SK-N-SH (cell line): Measurements from ENCODE around the gene BTRC. TPM values are rescaled to one million over a fixed set of nuclear protein-coding genes. Genes with fewer than 3 reads are reported as not detected.

Experiments
- CTCF ChIA-PET: fragments of 300-600, 350-600 bp; formaldehyde crosslinking; extraction: SDS; loops from one replicate; lab custom pipeline; 2021; lab: Yijun Ruan, JAX
- POLR2A ChIA-PET: fragments of 350-600 bp; sonication (Branson Sonifier 250); formaldehyde crosslinking; extraction: SDS; loops from one replicate; lab custom pipeline; 2020; ENCODE audit warnings: antibody characterized with exemption, inconsistent platforms; lab: Yijun Ruan, JAX
- DNase-seq: peaks from one replicate; pipeline ENCODE4 v3.0.0; 2012
- H2AFZ ChIP-seq: fragments of 200-600 bp; sonication (generic); 2 replicates; pipeline ENCODE4 v1.8.1; 2016; ENCODE audit warnings: antibody characterized with exemption, mild to moderate bottlenecking, low read depth
- H3F3A ChIP-seq: fragments of 200-600 bp; sonication (generic); replicated peaks from 2 replicates; pipeline ENCODE3; 2016; ENCODE audit warnings: antibody characterized with exemption, mild to moderate bottlenecking; ENCODE audit not compliant: insufficient read depth
- H3K27ac ChIP-seq, 2 experiments: fragments of 200-500 bp in 1 of 2; fragments of 200-600 bp in 1 of 2; sonication (Bioruptor generic) in 1 of 2; sonication (generic), shearing (Covaris generic) in 1 of 2; 2 replicates each; pipeline versions ENCODE4 v1.5.1 to v1.6.1; 2014 to 2016; ENCODE audit warnings: low read depth in 2 of 2, inconsistent platforms in 1 of 2, low read length in 1 of 2, mild to moderate bottlenecking in 1 of 2, mixed read lengths in 1 of 2
- H3K27me3 ChIP-seq: fragments of 200-600 bp; sonication (generic), shearing (Covaris generic); 2 replicates; pipeline ENCODE4 v1.6.1; 2016; ENCODE audit warnings: mixed run types; ENCODE audit not compliant: insufficient read depth
- H3K36me3 ChIP-seq, 2 experiments: fragments of 200-500 bp in 1 of 2; fragments of 200-600 bp in 1 of 2; sonication (Bioruptor generic) in 1 of 2; sonication (generic) in 1 of 2; replicated peaks in 1 of 2; 2 replicates each; pipeline versions ENCODE3 to v1.5.1; 2014 to 2016; ENCODE audit warnings: low read length in 1 of 2, mild to moderate bottlenecking in 1 of 2; ENCODE audit not compliant: insufficient read depth in 2 of 2, control insufficient read depth in 1 of 2
- H3K4me1 ChIP-seq, 2 experiments: fragments of 200-500 bp in 1 of 2; fragments of 200-600 bp in 1 of 2; sonication (Bioruptor generic) in 1 of 2; sonication (generic), shearing (Covaris generic) in 1 of 2; 2 replicates each; pipeline versions ENCODE4 v1.5.1 to v1.6.1; 2014 to 2016; ENCODE audit warnings: low read depth in 1 of 2, low read length in 1 of 2, mixed run types in 1 of 2; ENCODE audit not compliant: insufficient read depth in 2 of 2, control insufficient read depth in 1 of 2
- H3K4me2 ChIP-seq: fragments of 200-600 bp; sonication (generic), shearing (Covaris generic); 2 replicates; pipeline ENCODE4 v1.6.1; 2017; ENCODE audit warnings: mixed run types
- H3K4me3 ChIP-seq, 2 experiments: fragments of 200-500 bp in 1 of 2; fragments of 200-600 bp in 1 of 2; sonication (Bioruptor generic) in 1 of 2; sonication (generic), shearing (Covaris generic) in 1 of 2; 2 replicates each; pipeline versions ENCODE4 v1.5.1 to v1.8.1; 2014 to 2016; ENCODE audit warnings: low read depth in 2 of 2, inconsistent platforms in 1 of 2, low read length in 1 of 2, mild to moderate bottlenecking in 1 of 2, mixed read lengths in 1 of 2, moderate library complexity in 1 of 2
- H3K79me2 ChIP-seq: fragments of 200-600 bp; sonication (generic); 2 replicates; pipeline ENCODE4 v1.8.1; 2017; ENCODE audit warnings: mild to moderate bottlenecking; ENCODE audit not compliant: insufficient read depth
- H3K9ac ChIP-seq: fragments of 200-600 bp; sonication (generic); 2 replicates; pipeline ENCODE4 v1.6.1; 2017; ENCODE audit warnings: mixed run types
- H3K9me2 ChIP-seq: fragments of 200-600 bp; sonication (generic); 2 replicates; pipeline ENCODE4 v1.6.1; 2017; ENCODE audit warnings: mixed run types
- H3K9me3 ChIP-seq: fragments of 200-600 bp; sonication (generic); 2 replicates; pipeline ENCODE4 v1.6.1; 2017; ENCODE audit warnings: mixed run types, mild to moderate bottlenecking, moderate library complexity
- H4K20me1 ChIP-seq: fragments of 200-600 bp; sonication (generic); 2 replicates; pipeline ENCODE4 v1.6.1; 2017; ENCODE audit warnings: mild to moderate bottlenecking, mixed run types; ENCODE audit not compliant: insufficient read depth
- ELF1 ChIP-seq: IDR thresholded peaks from 2 replicates; pipeline ENCODE4 v1.4.0; 2012
- EZH2phosphoT487 ChIP-seq: fragments of 200-600 bp; sonication (generic); IDR thresholded peaks from 2 replicates; pipeline ENCODE4 v1.6.1; 2017; ENCODE audit warnings: low read depth, mixed run types, mild to moderate bottlenecking, antibody characterized with exemption, moderate library complexity, borderline replicate concordance
- FOXJ3 ChIP-seq: sonication (generic); formaldehyde crosslinking; IDR thresholded peaks from 2 replicates; pipeline ENCODE4 v1.5.1; 2020; ENCODE audit warnings: mild to moderate bottlenecking, missing genetic modification reagents
- FOXM1 ChIP-seq: IDR thresholded peaks from 2 replicates; pipeline ENCODE4 v1.4.0; 2012; ENCODE audit warnings: low read depth, mild to moderate bottlenecking
- IRF3 ChIP-seq: fragments of 150-350 bp; IDR thresholded peaks from 2 replicates; pipeline ENCODE4 v1.6.1; 2016; ENCODE audit warnings: mild to moderate bottlenecking, low read depth, low read length
- MAX ChIP-seq: IDR thresholded peaks from 2 replicates; pipeline ENCODE4 v1.4.0; 2012; ENCODE audit warnings: low read depth
- NFIC ChIP-seq: IDR thresholded peaks from 2 replicates; pipeline ENCODE4 v1.4.0; 2012; ENCODE audit warnings: borderline replicate concordance
- PBX3 ChIP-seq: IDR thresholded peaks from 2 replicates; pipeline ENCODE4; 2012
- POLR2AphosphoS5 ChIP-seq: IDR thresholded peaks from 2 replicates; pipeline ENCODE4 v1.6.1; 2012; ENCODE audit warnings: low read depth, low read length
- RAD21 ChIP-seq: IDR thresholded peaks from 2 replicates; pipeline ENCODE4 v1.6.1; 2012; ENCODE audit warnings: mild to moderate bottlenecking, low read length
- RCOR1 ChIP-seq: fragments of 150-350 bp; IDR thresholded peaks from 2 replicates; pipeline ENCODE4 v1.6.1; 2017; ENCODE audit warnings: antibody characterized with exemption, low read length
- RFX5 ChIP-seq: IDR thresholded peaks from 2 replicates; pipeline ENCODE4 v1.6.1; 2012; ENCODE audit warnings: mild to moderate bottlenecking, improper control_type of control experiment, low read length
- TCF12 ChIP-seq: IDR thresholded peaks from 2 replicates; pipeline ENCODE4 v1.4.0; 2012
- USF1 ChIP-seq: IDR thresholded peaks from 2 replicates; pipeline ENCODE4 v1.4.0; 2012; ENCODE audit warnings: low read depth, borderline replicate concordance
- USF2 ChIP-seq: fragments of 150-350 bp; IDR thresholded peaks from 2 replicates; pipeline ENCODE4 v1.6.1; 2017; ENCODE audit warnings: antibody characterized with exemption, low read length, low read depth, borderline replicate concordance
- YY1 ChIP-seq: IDR thresholded peaks from 2 replicates; pipeline ENCODE4 v1.4.0; 2012; ENCODE audit warnings: low read depth, mild to moderate bottlenecking
- ZBTB33 ChIP-seq: IDR thresholded peaks from 2 replicates; pipeline ENCODE4 v1.4.0; 2012; ENCODE audit warnings: low read depth, borderline replicate concordance
- WGBS: methylation state at CpG from one replicate; pipeline ENCODE4 v1.1.6; 2017; ENCODE audit warnings: low lambda C conversion rate; 5-methylcytosine and 5-hydroxymethylcytosine counted together
- polyA plus RNA-seq, 3 experiments: library from polyadenylated mRNA; depleted of rRNA; stranded (reverse); fragments of >200 nt; gene quantifications; 2 replicates each; pipeline ENCODE4 v1.2.3, GENCODE V29; 2012

The BTRC gene
- polyA plus RNA-seq, 1 of the 3 experiments (the other 2 are of a cell fraction), result 6.5 TPM

- 62% methylated on average over 12 of the region's 15 CpGs for WGBS
- Histone ChIP-seq H3K9me3 (no peaks in the 10 kb centered on the region), H3K4me2 (no peak overlapping the region), H3K9ac (no peak overlapping the region), H3K27ac (peak overlapping the region in 1 of 2 experiments; percentile 32; a peak in 1 of 4 replicates), H2AFZ (no peak overlapping the region)
- peak; percentile 49 for DNase-seq
- TF ChIP-seq ELF1 (no peak), ZBTB33 (no peak), EZH2phosphoT487 (no peak), IRF3 (no peak), RAD21 (no peak), USF2 (no peak), FOXJ3 (CRISPR knock-in tag) (no peak), POLR2AphosphoS5 (no peak), YY1 (no peak), NFIC (no peak), PBX3 (no peak), USF1 (no peak), FOXM1 (no peak), RCOR1 (no peak), MAX (no peak), RFX5 (no peak), TCF12 (no peak)
- TF ChIP-seq, all 33 proteins: peak for 0
- H4K20me1 ChIP-seq, result no peaks in the 10 kb centered on the region
- H3F3A ChIP-seq, result no peaks in the 10 kb centered on the region
- H3K36me3 ChIP-seq, result no peaks in the 10 kb centered on the region
- no peaks in the 10 kb centered on the region for H3K9me2 ChIP-seq
- no peaks in the 10 kb centered on the region for H3K79me2 ChIP-seq
- POLR2A ChIA-PET, result interaction anchor here (0.5 to 1.2 kb wide), 3 partner anchors 19 to 120 kb away, joined by 3 read pairs; partner anchors contain the start of gene BTRC
- H3K27me3 ChIP-seq, result peaks cover 3% of the 10 kb centered on the region; the same call in 1 of the 2 replicates
- CTCF ChIA-PET, result interaction anchor here (0.9 to 6.3 kb wide), 10 partner anchors 9 to 133 kb away, joined by 3 to 38 read pairs (median 6); no protein-coding TSS in a partner anchor
- no peak overlapping the region for H3K4me3 ChIP-seq
- H3K4me1 ChIP-seq, result peaks cover 0 to 12% of the 10 kb centered on the region in 2 experiments; a peak in 1 of 4 replicates
Observed at GRCh38 chr10:101311185-101312066, 42.5 kb upstream of the BTRC start.
